HepG2 (cell line): ENCODE data around the gene FOXN3. TPM values are rescaled to one million over a fixed set of nuclear protein-coding genes. Genes with fewer than 3 reads are reported as not detected.

Experiments used
- ATAC-seq: fragments of 200-7000 bp; cut with Tn5 transposase; 3 replicates; pipeline ENCODE4 v1.9.1; 2020; ENCODE audit warnings: mild to moderate bottlenecking, moderate library complexity
- BruUV-seq: library from RNA; stranded (reverse); fragments of 400-500 nt; replicated peaks from 2 replicates; lab custom pipeline; 2021; lab: Mats Ljungman, UMichigan
- CTCF ChIA-PET: fragments of 300-600 bp; formaldehyde crosslinking; extraction: SDS; loops from one replicate; lab custom pipeline; 2021; ENCODE audit warnings: low total read pairs, inconsistent platforms, low intra/inter-chr PET ratio; lab: Yijun Ruan, JAX
- POLR2A ChIA-PET: fragments of 350-600 bp; sonication (Branson Sonifier 250); formaldehyde crosslinking; loops from one replicate; lab custom pipeline; 2020; ENCODE audit warnings: antibody characterized with exemption, inconsistent platforms; lab: Yijun Ruan, JAX
- DNase-seq: peaks from one replicate; pipeline ENCODE4 v3.0.0-alpha.2; 2015; ENCODE audit warnings: low spot score
- FAIRE-seq: peaks from 3 replicates; lab custom pipeline; 2011; peaks lifted over from hg19 to GRCh38; lab: Jason Lieb, UNC
- H2AFZ ChIP-seq: one replicate; pipeline ENCODE4 v1.6.1; 2011; ENCODE audit warnings: low read length, inconsistent platforms
- H3K27ac ChIP-seq: fragments of 300-600 bp; 3 replicates; pipeline ENCODE4 v1.8.0; 2011; ENCODE audit warnings: mixed run types, mild to moderate bottlenecking, mixed read lengths, low read length, inconsistent platforms; ENCODE audit not compliant: insufficient read depth; ENCODE audit errors: extremely low read length
- H3K27me3 ChIP-seq, 2 experiments: fragments of 200-600 bp in 1 of 2; 2 replicates in 1 of 2; 3 replicates in 1 of 2; pipeline versions ENCODE4 v1.6.0 to v1.8.0; 2011; ENCODE audit warnings: low read length in 2 of 2, mild to moderate bottlenecking in 2 of 2, moderate library complexity in 2 of 2, inconsistent platforms in 1 of 2; ENCODE audit not compliant: insufficient read depth in 2 of 2, control insufficient read depth in 1 of 2
- H3K36me3 ChIP-seq, 2 experiments: fragments of 200-600 bp in 1 of 2; replicated peaks in 1 of 2; 2 replicates in 1 of 2; 3 replicates in 1 of 2; pipeline versions ENCODE4 v1.5.1 to v1.8.0; 2011; ENCODE audit warnings: low read length in 2 of 2, inconsistent platforms in 1 of 2; ENCODE audit not compliant: insufficient read depth in 2 of 2, control insufficient read depth in 1 of 2
- H3K4me1 ChIP-seq: 2 replicates; pipeline ENCODE4 v1.5.1; 2012; ENCODE audit warnings: low read length, inconsistent platforms; ENCODE audit not compliant: insufficient read depth
- H3K4me2 ChIP-seq: 2 replicates; pipeline ENCODE4 v1.6.0; 2011; ENCODE audit warnings: low read depth, low read length, inconsistent platforms
- H3K4me3 ChIP-seq, 3 experiments: fragments of 200-600 bp in 1 of 3; sonication (generic), shearing (Covaris generic) in 1 of 3; replicated peaks in 1 of 3; 2 replicates each; pipeline ENCODE4 v1.5.1; 2011 to 2016; ENCODE audit warnings: low read length in 3 of 3, inconsistent platforms in 2 of 3, low read depth in 2 of 3, mild to moderate bottlenecking in 2 of 3, control low read depth in 1 of 3, mixed read lengths in 1 of 3; ENCODE audit not compliant: insufficient read depth in 1 of 3
- H3K79me2 ChIP-seq: one replicate; pipeline ENCODE4 v1.6.1; 2011; ENCODE audit warnings: low read length, inconsistent platforms; ENCODE audit not compliant: insufficient read depth
- H3K9ac ChIP-seq: 2 replicates; pipeline ENCODE4 v1.6.0; 2011; ENCODE audit warnings: mild to moderate bottlenecking, low read depth, low read length, inconsistent platforms; ENCODE audit not compliant: insufficient read depth
- H3K9me3 ChIP-seq: 2 replicates; pipeline ENCODE4 v1.5.1; 2012; ENCODE audit warnings: mild to moderate bottlenecking, low read length
- H4K20me1 ChIP-seq: 2 replicates; pipeline ENCODE4 v1.6.0; 2011; ENCODE audit warnings: inconsistent platforms, mild to moderate bottlenecking, low read length, moderate library complexity; ENCODE audit not compliant: insufficient read depth
- KDM5B ChIP-seq: sonication (generic); formaldehyde crosslinking; IDR thresholded peaks from 2 replicates; pipeline ENCODE4 v1.4.0; 2020; ENCODE audit warnings: missing genetic modification reagents, mild to moderate bottlenecking, borderline replicate concordance
- ZBTB38 ChIP-seq: sonication (generic); formaldehyde crosslinking; IDR thresholded peaks from 2 replicates; pipeline ENCODE4 v1.5.1; 2020; ENCODE audit warnings: mild to moderate bottlenecking, missing genetic modification reagents
- ZNF670 ChIP-seq: sonication (generic); formaldehyde crosslinking; IDR thresholded peaks from 2 replicates; pipeline ENCODE4 v1.8.0; 2022; ENCODE audit warnings: mild to moderate bottlenecking, missing genetic modification reagents, borderline replicate concordance
- ZNF687 ChIP-seq: sonication (generic); formaldehyde crosslinking; IDR thresholded peaks from 2 replicates; pipeline ENCODE4 v1.5.1; 2020; ENCODE audit warnings: mild to moderate bottlenecking, missing genetic modification reagents, moderate library complexity
- WGBS: methylation state at CpG from one replicate; pipeline ENCODE4 v1.1.6; 2017; ENCODE audit warnings: low lambda C conversion rate; 5-methylcytosine and 5-hydroxymethylcytosine counted together
- in situ Hi-C: cut with HindIII; loops from 2 replicates; pipeline ENCODE4 v1.10.0; 2017; ENCODE audit warnings: low pct_unique_long_range_greater_than_20kb; ENCODE audit not compliant: extremely low pct_ligation_motif_present
- intact Hi-C: fragments of 100-400 bp; cut with micrococcal nuclease; formaldehyde crosslinking; loops from one replicate; pipeline ENCODE4 v1.10.0; 2022; ENCODE audit not compliant: unreplicated experiment
- polyA plus RNA-seq, 8 experiments: library from polyadenylated mRNA; depleted of rRNA in 3 of 8; stranded (reverse) in 7 of 8; unstranded in 1 of 8; fragments of >200 nt; fragmentation: Illumina TruSeq in 4 of 8; extraction: Trizol in 4 of 8; gene quantifications; 2 replicates each; pipeline versions ENCODE4 v1.2.1 to v1.2.3, GENCODE V29; 2011 to 2016; ENCODE audit warnings: low read depth in 4 of 8, missing spikeins in 1 of 8, mixed read lengths in 1 of 8; ENCODE audit not compliant: insufficient read depth in 1 of 8
- total RNA-seq, 5 experiments: library from RNA; depleted of rRNA; stranded (reverse); fragments of >200 nt; fragmentation: Illumina TruSeq; extraction: Trizol; gene quantifications; 2 replicates each; pipeline ENCODE4 v1.2.3, GENCODE V29; 2016; ENCODE audit warnings: low read depth in 1 of 5

FOXN3 gene
- total and polyA plus RNA-seq, 2 of the 13 experiments (the other 11 are each of a cell fraction or from before 2014, with no cell fraction given) = 32.4 to 70.2 TPM

- H3K4me3 ChIP-seq = peak overlapping the region in 2 of 3 experiments; percentile 81 to 85; a peak in 5 of 6 replicates
- FAIRE-seq (no peak), ATAC-seq (no peak), DNase-seq (no peak)
- peak overlapping the region; percentile 98 for H3K4me2 ChIP-seq
- no TSS peak for BruUV-seq
- H4K20me1 ChIP-seq = 0 out of 2 replicates have a peak, but pooled peaks cover 3% of the 10 kb centered on the region
- H3K4me1 ChIP-seq = peaks cover 65% of the 10 kb centered on the region
- in situ Hi-C loops (loop anchor here (5.0 to 25.0 kb wide), 2 partner anchors 376 to 494 kb away; no protein-coding TSS in a partner anchor), intact Hi-C loops (loop anchor here (1.0 to 10.0 kb wide), 9 partner anchors 51 to 494 kb away; no protein-coding TSS in a partner anchor)
- ChIA-PET CTCF (interaction anchor here (1.0 to 1.5 kb wide), 2 partner anchors 82 to 378 kb away, joined by 3 read pairs; no protein-coding TSS in a partner anchor), POLR2A (interaction anchor here (0.6 to 0.7 kb wide), 2 partner anchors 50 to 67 kb away, joined by 3 to 4 read pairs; no protein-coding TSS in a partner anchor)
- H3K27me3 ChIP-seq = no peaks in the 10 kb centered on the region
- peak overlapping the region; percentile 91 for H3K27ac ChIP-seq
- no peaks in the 10 kb centered on the region for H3K9me3 ChIP-seq
- peaks cover 31% of the 10 kb centered on the region for H3K79me2 ChIP-seq
- TF ChIP-seq ZBTB38 (CRISPR knock-in tag) (0 out of 2 replicates have a peak, but pooled peaks have one; percentile 11), ZNF687 (CRISPR knock-in tag) (no peak), KDM5B (CRISPR knock-in tag) (no peak), ZNF670 (CRISPR knock-in tag) (0 out of 2 replicates have a peak, but pooled peaks have one; percentile 11)
- H3K9ac ChIP-seq = peak overlapping the region; percentile 88; the same call in 1 of the 2 replicates
- H3K36me3 ChIP-seq = peaks cover 0 to 1% of the 10 kb centered on the region in 2 experiments; a peak in 1 of 5 replicates
- H2AFZ ChIP-seq = no peak overlapping the region
- 94% methylated on average over 5 of the region's 7 CpGs for WGBS
Measured at GRCh38 chr14:89418452-89418851, 1.4 kb upstream of the FOXN3 start.
